ENCODE measurements around the gene DENND2C.

DNA sequence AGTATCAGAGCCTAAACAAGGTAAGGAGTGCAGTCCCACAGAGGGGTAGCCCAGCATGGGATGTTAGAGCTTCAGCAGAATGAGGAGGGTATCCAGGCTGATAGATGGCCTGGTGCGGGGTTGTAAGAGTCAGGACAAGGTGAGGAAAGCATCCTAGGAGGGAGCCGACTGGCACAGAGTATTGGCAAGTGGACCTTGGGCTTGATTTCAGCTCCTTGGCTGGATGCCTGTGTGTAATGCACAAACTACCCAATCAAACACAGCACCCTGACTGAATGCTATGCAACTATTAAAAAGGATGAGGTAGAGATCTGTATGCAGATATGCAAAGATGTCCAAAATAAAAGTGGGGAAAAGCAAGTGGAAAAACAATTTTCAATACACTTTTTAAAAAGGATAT lies 18.0 kb downstream of the DENND2C start:
- TF ChIP-seq, protein P1, sequence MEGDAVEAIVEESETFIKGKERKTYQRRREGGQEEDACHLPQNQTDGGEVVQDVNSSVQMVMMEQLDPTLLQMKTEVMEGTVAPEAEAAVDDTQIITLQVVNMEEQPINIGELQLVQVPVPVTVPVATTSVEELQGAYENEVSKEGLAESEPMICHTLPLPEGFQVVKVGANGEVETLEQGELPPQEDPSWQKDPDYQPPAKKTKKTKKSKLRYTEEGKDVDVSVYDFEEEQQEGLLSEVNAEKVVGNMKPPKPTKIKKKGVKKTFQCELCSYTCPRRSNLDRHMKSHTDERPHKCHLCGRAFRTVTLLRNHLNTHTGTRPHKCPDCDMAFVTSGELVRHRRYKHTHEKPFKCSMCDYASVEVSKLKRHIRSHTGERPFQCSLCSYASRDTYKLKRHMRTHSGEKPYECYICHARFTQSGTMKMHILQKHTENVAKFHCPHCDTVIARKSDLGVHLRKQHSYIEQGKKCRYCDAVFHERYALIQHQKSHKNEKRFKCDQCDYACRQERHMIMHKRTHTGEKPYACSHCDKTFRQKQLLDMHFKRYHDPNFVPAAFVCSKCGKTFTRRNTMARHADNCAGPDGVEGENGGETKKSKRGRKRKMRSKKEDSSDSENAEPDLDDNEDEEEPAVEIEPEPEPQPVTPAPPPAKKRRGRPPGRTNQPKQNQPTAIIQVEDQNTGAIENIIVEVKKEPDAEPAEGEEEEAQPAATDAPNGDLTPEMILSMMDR (IDR thresholded peaks at IDR 0.05; ENCODE audit: borderline replicate concordance, extremely low read depth, low read length, poor library complexity, severe bottlenecking): no peak
- no peak for TF ChIP-seq EZH2 (IDR thresholded peaks at IDR 0.05; ENCODE audit: borderline replicate concordance, low read depth, low read length, severe bottlenecking)

Measured in DND-41 (cell line).